ENCODE data around the gene ZNF613. TPM values are rescaled to one million over a fixed set of nuclear protein-coding genes. Genes with fewer than 3 reads are reported as not detected.
"Not testable (repeated sequence)": the region's sequence is repeated elsewhere in the genome, so short reads cannot be mapped to it uniquely, and the experiment has no call there.

The ZNF613 gene
- total and polyA plus RNA-seq, 2 experiments from 2014 or later, result 5.2 to 6.5 TPM

DNA sequence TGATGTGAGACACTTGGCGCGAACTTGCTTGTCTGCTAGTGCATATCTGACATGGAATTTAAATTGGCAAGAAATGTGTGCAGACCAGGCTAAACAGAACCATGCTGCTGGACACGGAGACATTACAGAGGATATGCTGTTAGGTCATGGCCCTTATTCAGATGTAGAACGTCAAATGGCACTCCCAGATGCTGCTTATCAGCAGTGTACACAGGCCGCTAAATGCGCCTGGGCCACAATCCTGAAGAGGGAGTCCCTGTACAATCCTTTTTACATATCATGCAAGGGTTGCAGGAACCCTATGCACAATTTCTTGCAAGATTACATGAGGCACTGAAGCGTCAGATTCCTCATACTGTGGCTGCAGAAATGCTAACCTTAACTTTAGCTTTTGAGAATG is 50.1 kb downstream of the ZNF613 start:
- Histone ChIP-seq H3K36me3 (replicated peaks; ENCODE audit: insufficient read depth, low read depth) (no peaks in the 10 kb centered on the region), H3K4me3 (no peak overlapping the region), H3K4me1 (ENCODE audit: insufficient read depth) (no peaks in the 10 kb centered on the region), H2AFZ (no peak overlapping the region), H3K27ac (no peak overlapping the region), H3K4me2 (no peak overlapping the region), H4K20me1 (ENCODE audit: insufficient read depth, poor library complexity, severe bottlenecking) (no peaks in the 10 kb centered on the region), H3K9me2 (replicated peaks; ENCODE audit: insufficient read depth) (no peaks in the 10 kb centered on the region), H3K9me3 (ENCODE audit: low read depth) (peaks cover 37% of the 10 kb centered on the region), H3K79me2 (peaks cover 2% of the 10 kb centered on the region), H3K27me3 (no peaks in the 10 kb centered on the region)
- TF ChIP-seq EZH2 (IDR thresholded peaks at IDR 0.05; ENCODE audit: borderline replicate concordance), result no peak
- no peak for TF ChIP-seq CTCF (IDR thresholded peaks at IDR 0.05; ENCODE audit: poor library complexity)
- no peak for TF ChIP-seq EZH2phosphoT487 (IDR thresholded peaks at IDR 0.05; ENCODE audit: low read depth, severe bottlenecking, unreplicated experiment)
- WGBS (ENCODE audit: low lambda C conversion rate, missing lambda C conversion rate), result 95% methylated on average over 7 of the region's 7 CpGs
- DNase-seq (ENCODE audit: low spot score), result no peak

GRCh38 chr19:51978882-51979281 is 51.6 kb downstream of the ZNF613 start:
- Histone ChIP-seq H2AFZ (no peak overlapping the region), H3K27me3 (no peaks in the 10 kb centered on the region), H3K27ac (no peak overlapping the region), H4K20me1 (ENCODE audit: insufficient read depth, poor library complexity, severe bottlenecking) (no peaks in the 10 kb centered on the region), H3K4me3 (no peak overlapping the region), H3K4me1 (ENCODE audit: insufficient read depth) (no peaks in the 10 kb centered on the region), H3K4me2 (no peak overlapping the region), H3K79me2 (peaks cover 5% of the 10 kb centered on the region), H3K9me2 (replicated peaks; ENCODE audit: insufficient read depth) (no peaks in the 10 kb centered on the region), H3K36me3 (replicated peaks; ENCODE audit: insufficient read depth, low read depth) (no peaks in the 10 kb centered on the region), H3K9me3 (ENCODE audit: low read depth) (peaks cover 25% of the 10 kb centered on the region)
- no peak for TF ChIP-seq CTCF (IDR thresholded peaks at IDR 0.05; ENCODE audit: poor library complexity)
- no peak for TF ChIP-seq EZH2 (IDR thresholded peaks at IDR 0.05; ENCODE audit: borderline replicate concordance)
- no peak for TF ChIP-seq EZH2phosphoT487 (IDR thresholded peaks at IDR 0.05; ENCODE audit: low read depth, severe bottlenecking, unreplicated experiment)
- WGBS (ENCODE audit: low lambda C conversion rate, missing lambda C conversion rate), result 88% methylated on average over 4 of the region's 4 CpGs
- DNase-seq (ENCODE audit: low spot score), result no peak

DNA sequence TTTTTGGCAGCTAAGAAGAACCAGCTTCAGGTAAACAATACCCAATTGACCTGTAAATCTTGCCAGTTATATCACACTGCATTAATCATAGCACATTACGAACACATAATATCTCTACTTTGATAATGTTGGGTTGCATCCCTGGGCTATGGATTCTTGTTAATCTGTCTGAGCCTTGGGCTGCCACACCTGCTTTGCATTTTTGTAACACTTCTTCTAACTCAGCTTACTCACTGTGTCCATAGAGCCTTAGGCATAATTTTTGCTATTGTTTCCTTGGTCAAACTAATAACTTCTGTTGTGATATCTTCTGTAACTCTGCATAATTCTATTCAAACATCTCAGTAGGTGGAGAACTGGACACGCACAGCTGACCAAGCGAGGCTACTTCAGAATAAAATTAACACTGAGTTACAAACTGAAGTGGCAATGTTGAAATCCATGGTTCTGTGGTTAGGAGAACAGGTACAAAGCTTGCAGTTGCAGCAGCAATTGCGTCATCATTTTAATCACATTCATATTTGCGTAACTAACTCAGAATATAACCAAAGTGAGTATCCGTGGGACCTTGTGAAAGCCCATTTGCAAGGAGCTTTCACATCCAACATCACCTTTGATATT is 53.0 kb downstream of the ZNF613 start:
- Histone ChIP-seq H4K20me1 (ENCODE audit: insufficient read depth, poor library complexity, severe bottlenecking) (no peaks in the 10 kb centered on the region), H3K27ac (no peak overlapping the region), H3K36me3 (replicated peaks; ENCODE audit: insufficient read depth, low read depth) (no peaks in the 10 kb centered on the region), H3K4me1 (ENCODE audit: insufficient read depth) (no peaks in the 10 kb centered on the region), H3K4me2 (no peak overlapping the region), H3K27me3 (no peaks in the 10 kb centered on the region), H2AFZ (no peak overlapping the region), H3K9me2 (replicated peaks; ENCODE audit: insufficient read depth) (no peaks in the 10 kb centered on the region), H3K9me3 (ENCODE audit: low read depth) (peaks cover 17% of the 10 kb centered on the region), H3K79me2 (peaks cover 17% of the 10 kb centered on the region), H3K4me3 (no peak overlapping the region)
- TF ChIP-seq EZH2 (IDR thresholded peaks at IDR 0.05; ENCODE audit: borderline replicate concordance), result no peak
- no peak for TF ChIP-seq EZH2phosphoT487 (IDR thresholded peaks at IDR 0.05; ENCODE audit: low read depth, severe bottlenecking, unreplicated experiment)
- no peak for TF ChIP-seq CTCF (IDR thresholded peaks at IDR 0.05; ENCODE audit: poor library complexity)
- 90% methylated on average over 6 of the region's 6 CpGs for WGBS (ENCODE audit: low lambda C conversion rate, missing lambda C conversion rate)
- DNase-seq (ENCODE audit: low spot score), result no peak

GRCh38 chr19:51980926-51981325 is 53.7 kb downstream of the ZNF613 start:
- H3K9me3 ChIP-seq (ENCODE audit: low read depth), result peaks cover 21% of the 10 kb centered on the region
- not testable (repeated sequence) for H2AFZ ChIP-seq; H3K27ac ChIP-seq; H3K36me3 ChIP-seq (replicated peaks; ENCODE audit: insufficient read depth, low read depth); H3K4me1 ChIP-seq (ENCODE audit: insufficient read depth); H3K4me3 ChIP-seq; H3K4me2 ChIP-seq; H4K20me1 ChIP-seq (ENCODE audit: insufficient read depth, poor library complexity, severe bottlenecking); H3K27me3 ChIP-seq; DNase-seq (ENCODE audit: low spot score); H3K9me2 ChIP-seq (replicated peaks; ENCODE audit: insufficient read depth)
- 88% methylated on average over 6 of the region's 6 CpGs for WGBS (ENCODE audit: low lambda C conversion rate, missing lambda C conversion rate)
- peaks cover 24% of the 10 kb centered on the region for H3K79me2 ChIP-seq

Measured in hepatocyte (in vitro differentiated cells).